MM.1S (cell line): ENCODE results near the gene CRYZ.

Source experiments
- DNase-seq: peaks from one replicate; pipeline ENCODE4 v3.0.0-alpha.2; 2015
- H2AFZ ChIP-seq: fragments of 300-600 bp; sonication (generic); 2 replicates; pipeline ENCODE4 v1.6.0; 2016; ENCODE audit warnings: antibody characterized with exemption, low read length
- H3F3A ChIP-seq: fragments of 300-600 bp; sonication (generic); 2 replicates; pipeline ENCODE4 v1.6.1; 2016; ENCODE audit warnings: mild to moderate bottlenecking, antibody characterized with exemption, low read length, moderate library complexity, mixed read lengths; ENCODE audit not compliant: insufficient read depth
- H3K27ac ChIP-seq: fragments of 300-600 bp; sonication (generic); 2 replicates; pipeline ENCODE4 v1.5.1; 2016; ENCODE audit warnings: mild to moderate bottlenecking, low read length
- H3K27me3 ChIP-seq: fragments of 300-600 bp; sonication (generic); replicated peaks from 2 replicates; pipeline ENCODE4 v1.6.0; 2016; ENCODE audit warnings: low read length; ENCODE audit not compliant: insufficient read depth
- H3K36me3 ChIP-seq: fragments of 300-600 bp; sonication (generic); replicated peaks from 2 replicates; pipeline ENCODE4 v1.6.1; 2016; ENCODE audit warnings: mild to moderate bottlenecking, low read length, mixed read lengths; ENCODE audit not compliant: insufficient read depth
- H3K4me1 ChIP-seq: fragments of 300-600 bp; sonication (generic); 2 replicates; pipeline ENCODE4 v1.6.1; 2016; ENCODE audit warnings: low read length, mixed read lengths
- H3K4me2 ChIP-seq: fragments of 300-600 bp; sonication (generic); 2 replicates; pipeline ENCODE4 v1.6.0; 2016; ENCODE audit warnings: low read depth, low read length
- H3K4me3 ChIP-seq: fragments of 300-600 bp; sonication (generic); 2 replicates; pipeline ENCODE4 v1.5.1; 2016; ENCODE audit warnings: low read length, mixed read lengths
- H3K79me2 ChIP-seq: fragments of 300-600 bp; sonication (generic); 2 replicates; pipeline ENCODE4 v1.6.1; 2016; ENCODE audit warnings: mixed run types, low read length, mixed read lengths
- H3K9ac ChIP-seq: fragments of 300-600 bp; sonication (generic); 2 replicates; pipeline ENCODE4 v1.6.1; 2016; ENCODE audit warnings: low read length, mixed read lengths
- H3K9me2 ChIP-seq: fragments of 300-600 bp; sonication (generic); replicated peaks from 2 replicates; pipeline ENCODE4 v1.6.1; 2016; ENCODE audit warnings: mild to moderate bottlenecking, low read length, mixed read lengths; ENCODE audit not compliant: insufficient read depth
- H3K9me3 ChIP-seq: fragments of 300-600 bp; sonication (generic); replicated peaks from 2 replicates; pipeline ENCODE4 v1.6.1; 2016; ENCODE audit warnings: mild to moderate bottlenecking, low read length, mixed read lengths; ENCODE audit not compliant: insufficient read depth
- H4K20me1 ChIP-seq: fragments of 300-600 bp; sonication (generic); 2 replicates; pipeline ENCODE4 v1.6.1; 2016; ENCODE audit warnings: mild to moderate bottlenecking, low read length, moderate library complexity, mixed read lengths; ENCODE audit not compliant: insufficient read depth
- EZH2 ChIP-seq: fragments of 300-600 bp; sonication (generic); optimal IDR thresholded peaks from 2 replicates; pipeline ENCODE3; 2017; ENCODE audit warnings: low read depth, mild to moderate bottlenecking, antibody characterized with exemption, low read length, mixed read lengths
- EZH2phosphoT487 ChIP-seq: fragments of 300-600 bp; sonication (generic); IDR thresholded peaks from 2 replicates; pipeline ENCODE4 v1.6.1; 2018; ENCODE audit warnings: antibody characterized with exemption, low read length
- TF ChIP-seq, protein P1 (sequence below): fragments of 300-600 bp; sonication (generic); IDR thresholded peaks from 2 replicates; pipeline ENCODE4 v1.5.1; 2016; ENCODE audit warnings: antibody characterized with exemption, low read length, mixed read lengths

Gene CRYZ

DNA sequence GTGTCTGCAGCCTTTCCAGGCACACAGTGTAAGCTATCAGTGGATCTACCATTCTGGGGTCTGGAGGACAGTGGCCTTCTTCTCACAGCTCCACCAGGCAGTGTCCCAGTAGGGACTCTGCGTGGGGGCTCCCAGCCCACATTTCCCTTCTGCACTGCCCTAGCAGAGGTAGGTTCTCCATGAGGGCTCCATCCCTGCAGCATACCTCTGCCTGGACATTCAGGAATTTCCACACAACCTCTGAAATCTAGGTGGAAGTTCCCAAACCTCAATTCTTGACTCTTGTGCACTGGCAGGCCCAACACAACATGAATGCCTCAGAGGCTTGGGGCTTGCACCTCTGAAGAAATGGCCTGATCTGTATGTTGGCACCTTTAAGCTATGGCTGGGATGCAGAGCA lies 6.8 kb downstream of the CRYZ start:
- no peaks in the 10 kb centered on the region for H3K9me2 ChIP-seq
- H3K27ac ChIP-seq = no peak overlapping the region
- no peaks in the 10 kb centered on the region for H3F3A ChIP-seq
- H3K27me3 ChIP-seq = no peaks in the 10 kb centered on the region
- DNase-seq = no peak
- H3K79me2 ChIP-seq = no peaks in the 10 kb centered on the region
- no peaks in the 10 kb centered on the region for H3K9me3 ChIP-seq
- no peak overlapping the region for H3K9ac ChIP-seq
- no peaks in the 10 kb centered on the region for H4K20me1 ChIP-seq
- TF ChIP-seq, protein P1, sequence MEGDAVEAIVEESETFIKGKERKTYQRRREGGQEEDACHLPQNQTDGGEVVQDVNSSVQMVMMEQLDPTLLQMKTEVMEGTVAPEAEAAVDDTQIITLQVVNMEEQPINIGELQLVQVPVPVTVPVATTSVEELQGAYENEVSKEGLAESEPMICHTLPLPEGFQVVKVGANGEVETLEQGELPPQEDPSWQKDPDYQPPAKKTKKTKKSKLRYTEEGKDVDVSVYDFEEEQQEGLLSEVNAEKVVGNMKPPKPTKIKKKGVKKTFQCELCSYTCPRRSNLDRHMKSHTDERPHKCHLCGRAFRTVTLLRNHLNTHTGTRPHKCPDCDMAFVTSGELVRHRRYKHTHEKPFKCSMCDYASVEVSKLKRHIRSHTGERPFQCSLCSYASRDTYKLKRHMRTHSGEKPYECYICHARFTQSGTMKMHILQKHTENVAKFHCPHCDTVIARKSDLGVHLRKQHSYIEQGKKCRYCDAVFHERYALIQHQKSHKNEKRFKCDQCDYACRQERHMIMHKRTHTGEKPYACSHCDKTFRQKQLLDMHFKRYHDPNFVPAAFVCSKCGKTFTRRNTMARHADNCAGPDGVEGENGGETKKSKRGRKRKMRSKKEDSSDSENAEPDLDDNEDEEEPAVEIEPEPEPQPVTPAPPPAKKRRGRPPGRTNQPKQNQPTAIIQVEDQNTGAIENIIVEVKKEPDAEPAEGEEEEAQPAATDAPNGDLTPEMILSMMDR = no peak
- TF ChIP-seq EZH2 (no peak), EZH2phosphoT487 (no peak)
- H3K36me3 ChIP-seq = no peaks in the 10 kb centered on the region
- no peak overlapping the region for H3K4me3 ChIP-seq
- H2AFZ ChIP-seq = no peak overlapping the region
- H3K4me2 ChIP-seq = no peak overlapping the region
- no peaks in the 10 kb centered on the region for H3K4me1 ChIP-seq

DNA sequence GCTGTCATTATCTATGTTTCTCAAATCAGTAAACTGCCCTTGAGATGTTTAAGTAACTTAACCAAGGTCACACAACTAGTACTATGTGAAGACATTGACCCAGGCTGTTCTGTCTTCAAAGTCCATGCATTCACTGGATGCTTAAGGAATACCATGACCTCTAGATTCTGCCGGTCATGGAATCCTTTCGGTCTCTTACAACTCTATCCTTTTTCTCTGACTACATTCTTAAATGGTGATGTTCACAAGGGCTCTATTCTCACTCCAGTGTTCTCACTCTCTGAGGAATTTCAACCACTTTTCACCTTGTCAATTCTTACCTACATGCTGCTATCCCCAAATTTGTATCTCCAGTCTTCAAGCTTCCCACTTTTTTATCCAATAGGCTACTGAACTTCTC lies 15.2 kb downstream of the CRYZ start:
- Histone ChIP-seq H2AFZ (no peak overlapping the region), H4K20me1 (no peaks in the 10 kb centered on the region), H3K79me2 (no peaks in the 10 kb centered on the region), H3K9me2 (no peaks in the 10 kb centered on the region), H3K4me3 (no peak overlapping the region), H3K27me3 (no peaks in the 10 kb centered on the region), H3K4me2 (no peak overlapping the region), H3K36me3 (no peaks in the 10 kb centered on the region), H3K27ac (no peak overlapping the region), H3K9me3 (no peaks in the 10 kb centered on the region), H3K9ac (no peak overlapping the region), H3F3A (no peaks in the 10 kb centered on the region), H3K4me1 (no peaks in the 10 kb centered on the region)
- TF ChIP-seq EZH2phosphoT487 = no peak
- TF ChIP-seq EZH2 = no peak
- TF ChIP-seq, protein P1 = no peak
- no peak for DNase-seq

DNA sequence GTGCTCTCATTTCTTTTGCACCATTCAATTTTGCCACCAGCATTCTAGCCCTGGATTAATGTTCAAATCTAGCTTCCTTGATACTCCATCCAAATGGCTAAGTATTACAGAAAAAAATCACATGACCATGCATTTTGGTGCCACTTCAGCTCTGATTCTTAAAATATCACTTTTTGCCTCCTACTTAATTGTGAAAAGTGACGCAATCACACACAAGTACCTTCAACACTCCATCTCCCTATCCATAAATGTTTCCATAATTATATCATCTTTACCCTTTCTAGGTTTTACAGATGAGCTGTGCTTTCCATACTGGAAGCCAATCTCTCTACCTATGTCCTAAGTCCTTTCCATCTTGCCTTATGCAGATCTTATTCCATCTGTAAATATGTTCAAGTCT lies 16.0 kb downstream of the CRYZ start:
- Histone ChIP-seq H4K20me1 (no peaks in the 10 kb centered on the region), H3K4me1 (no peaks in the 10 kb centered on the region), H3F3A (no peaks in the 10 kb centered on the region), H3K27ac (no peak overlapping the region), H3K4me3 (no peak overlapping the region), H3K9ac (no peak overlapping the region), H3K4me2 (no peak overlapping the region), H3K36me3 (no peaks in the 10 kb centered on the region), H2AFZ (no peak overlapping the region), H3K79me2 (no peaks in the 10 kb centered on the region), H3K9me3 (no peaks in the 10 kb centered on the region), H3K9me2 (no peaks in the 10 kb centered on the region), H3K27me3 (no peaks in the 10 kb centered on the region)
- TF ChIP-seq, protein P1 = no peak
- TF ChIP-seq EZH2phosphoT487 = no peak
- TF ChIP-seq EZH2 = no peak
- DNase-seq = no peak
